Activated T-cell treated with anti-CD3 and anti-CD28 coated beads, Interleukin-2, amount 50 U/mL, for 48 hours (primary cell): ENCODE results near the gene CRAMP1.

Experiments
- DNase-seq, 2 experiments: peaks; one replicate each; pipeline ENCODE4 v3.0.0-alpha.2; 2020

Gene CRAMP1

DNA sequence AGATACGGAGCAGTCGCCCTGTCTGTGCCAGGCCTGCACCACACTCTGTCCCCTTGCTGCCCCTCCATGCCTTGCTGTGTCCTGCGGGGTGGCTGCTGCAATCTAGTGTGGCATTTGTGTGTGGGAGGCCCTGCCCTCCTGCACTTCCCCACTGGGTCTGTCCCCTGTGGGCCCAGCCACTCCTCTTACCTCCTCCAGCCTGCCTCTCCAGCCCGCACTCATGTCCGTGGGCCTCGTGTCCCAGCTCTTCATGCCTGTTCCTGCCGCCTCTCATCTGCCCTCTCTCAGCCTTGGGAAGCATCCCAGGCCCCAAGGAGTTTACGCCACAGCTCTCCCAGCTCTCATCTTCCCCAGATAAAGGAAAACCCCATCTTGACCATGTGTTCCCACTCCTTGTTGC is 26.6 kb downstream of the CRAMP1 start:
- DNase-seq: no peak

DNA sequence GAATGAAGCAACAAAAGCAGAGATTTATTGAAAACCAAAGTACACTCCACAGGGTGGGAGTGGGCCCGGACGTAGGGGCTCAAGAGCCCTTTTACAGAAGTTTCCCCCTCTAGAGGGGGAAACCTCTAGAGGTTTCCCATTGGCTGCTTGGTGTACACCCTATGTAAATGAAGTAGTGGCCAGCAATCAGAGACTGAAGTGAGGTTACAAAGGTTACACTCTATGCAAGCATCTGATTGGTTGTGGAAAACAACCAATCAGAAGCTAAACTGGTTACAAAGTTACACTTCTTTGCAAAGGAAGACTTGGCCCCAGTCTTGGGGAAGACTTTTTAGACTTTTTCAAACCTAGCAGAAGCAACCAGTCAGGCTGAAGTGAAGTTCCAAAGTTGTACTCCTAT is 27.1 kb downstream of the CRAMP1 start:
- DNase-seq: no peak

DNA sequence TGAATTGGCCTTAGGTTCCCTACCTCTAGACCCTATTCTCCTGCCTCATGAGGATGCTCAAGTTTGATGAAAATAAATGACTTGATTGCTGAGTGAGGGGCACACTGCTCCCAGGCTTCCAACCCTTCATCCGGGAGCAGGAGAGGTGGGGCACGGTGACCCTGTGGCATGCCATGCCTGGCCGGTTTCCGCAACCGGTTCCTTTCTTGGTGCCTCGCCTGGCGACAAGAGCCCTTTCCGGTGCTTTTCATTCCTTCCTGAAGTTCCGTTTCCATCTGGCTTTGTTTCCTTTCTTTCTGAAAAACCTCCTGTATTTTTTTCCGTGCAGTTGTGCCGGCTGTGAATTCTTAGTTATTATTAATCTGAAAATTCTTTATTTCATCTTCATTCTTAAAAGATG is 27.7 kb downstream of the CRAMP1 start:
- no peak for DNase-seq

DNA sequence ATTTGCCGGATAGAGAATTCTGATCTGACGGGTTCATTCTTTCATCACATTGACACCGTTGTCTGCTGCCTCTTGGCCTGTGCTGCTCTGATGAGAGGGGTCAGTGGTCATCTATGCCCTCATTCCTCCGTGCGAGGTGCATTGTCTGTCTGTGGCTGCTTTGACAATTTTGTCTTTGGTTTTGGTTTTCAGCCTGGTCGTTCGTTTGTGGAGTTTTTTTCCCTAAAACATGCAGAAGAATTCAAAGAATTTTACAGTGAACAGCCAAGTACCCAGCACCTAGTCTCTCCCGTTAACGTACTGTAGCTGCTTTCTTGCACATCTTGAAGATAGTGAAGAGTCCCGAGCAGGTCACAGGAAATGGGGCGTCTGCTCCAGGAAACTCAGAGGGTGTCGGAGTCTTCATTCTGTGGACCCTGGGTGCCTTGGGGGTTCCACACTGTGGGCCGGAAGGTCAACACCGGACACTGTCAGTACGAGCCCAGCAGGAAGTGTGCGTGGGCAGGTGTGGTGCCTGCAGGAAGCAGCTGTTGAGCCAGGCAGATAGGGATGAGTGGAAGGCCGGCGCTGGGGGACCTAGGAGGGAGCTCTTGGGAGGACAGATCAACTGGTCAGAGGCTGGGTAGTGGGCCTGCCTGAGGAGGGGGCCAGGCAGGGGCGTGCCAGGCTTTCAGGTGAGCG is 28.2 kb downstream of the CRAMP1 start:
- DNase-seq: no peak

DNA sequence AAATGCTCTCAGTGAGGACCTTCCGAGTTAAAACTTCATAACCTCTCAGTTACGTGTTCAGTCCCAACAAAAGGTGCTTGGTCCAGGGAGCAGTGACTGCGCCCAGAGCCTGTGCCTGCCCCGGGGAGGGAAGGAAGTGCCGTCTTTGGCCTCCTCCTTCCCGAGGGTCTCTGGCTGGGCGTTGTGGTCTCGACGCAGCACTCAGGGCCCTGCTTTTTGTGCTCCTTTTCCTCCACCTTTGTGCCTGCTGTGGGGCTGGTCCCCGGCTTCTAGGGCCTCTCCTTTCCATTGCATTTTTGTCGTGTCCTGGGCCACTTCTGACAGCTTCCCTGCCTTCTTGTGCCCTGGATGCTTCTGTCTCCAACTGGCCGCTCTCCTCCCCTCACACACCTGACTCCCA is 29.1 kb downstream of the CRAMP1 start:
- no peak for DNase-seq

DNA sequence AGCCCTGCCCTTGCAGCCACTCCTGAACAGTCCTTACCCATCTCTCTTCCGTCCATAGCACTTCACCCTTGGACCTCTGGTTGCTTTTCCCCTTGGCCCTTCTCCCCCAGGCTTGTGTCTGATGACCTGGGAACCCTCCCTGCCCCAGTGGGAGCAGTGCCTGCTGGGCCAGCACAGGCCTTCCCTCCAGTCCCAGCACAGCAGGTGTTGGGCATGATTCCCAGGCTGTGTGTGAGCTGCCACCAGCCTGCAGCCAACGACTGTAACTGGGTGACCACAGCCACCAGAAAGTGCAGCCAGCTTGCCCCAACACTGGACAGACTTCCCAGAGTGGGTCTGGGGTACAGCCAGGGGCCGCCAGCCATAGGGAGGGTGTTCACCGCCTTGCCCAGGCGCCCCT is 30.0 kb downstream of the CRAMP1 start:
- no peak for DNase-seq

DNA sequence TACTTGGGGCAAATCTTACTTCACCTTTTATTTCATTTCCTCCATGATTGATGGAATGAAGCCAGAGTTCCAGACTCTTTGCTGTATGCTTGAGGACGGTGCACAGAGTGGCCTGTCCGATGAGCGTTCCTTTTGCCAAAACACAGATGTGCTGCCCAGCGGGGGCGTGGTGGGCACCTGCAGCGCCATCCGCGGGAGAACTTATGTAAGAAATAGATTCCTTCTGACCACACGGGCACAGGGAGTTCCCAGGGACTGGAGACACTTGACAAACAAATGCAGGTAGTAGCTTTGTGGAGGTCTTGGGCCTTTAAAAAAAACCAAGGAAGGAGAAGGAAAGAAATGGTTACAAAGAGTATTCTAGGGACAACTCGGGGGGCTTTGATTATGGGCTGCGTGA is 30.6 kb downstream of the CRAMP1 start:
- DNase-seq: no peak

DNA sequence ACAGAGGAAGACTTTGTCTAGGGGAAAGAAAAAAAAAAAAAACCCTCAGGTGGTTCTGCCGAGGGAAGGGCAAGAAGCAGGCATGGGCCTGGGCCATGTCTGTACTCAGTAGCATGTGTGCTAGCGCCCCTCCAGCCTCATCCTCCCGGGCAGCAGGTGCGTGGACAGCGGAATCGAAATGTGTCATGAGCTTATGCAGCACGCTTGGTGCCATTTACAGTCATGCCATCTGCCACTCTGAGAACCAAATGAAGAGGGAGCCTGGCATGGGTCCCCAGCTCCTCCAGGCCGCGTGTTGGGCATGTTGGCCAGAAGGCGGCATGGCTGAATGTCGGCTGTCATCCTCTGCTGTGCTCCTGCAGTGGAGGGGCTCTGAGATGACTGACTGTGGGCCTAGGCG is 31.4 kb downstream of the CRAMP1 start:
- no peak for DNase-seq

DNA sequence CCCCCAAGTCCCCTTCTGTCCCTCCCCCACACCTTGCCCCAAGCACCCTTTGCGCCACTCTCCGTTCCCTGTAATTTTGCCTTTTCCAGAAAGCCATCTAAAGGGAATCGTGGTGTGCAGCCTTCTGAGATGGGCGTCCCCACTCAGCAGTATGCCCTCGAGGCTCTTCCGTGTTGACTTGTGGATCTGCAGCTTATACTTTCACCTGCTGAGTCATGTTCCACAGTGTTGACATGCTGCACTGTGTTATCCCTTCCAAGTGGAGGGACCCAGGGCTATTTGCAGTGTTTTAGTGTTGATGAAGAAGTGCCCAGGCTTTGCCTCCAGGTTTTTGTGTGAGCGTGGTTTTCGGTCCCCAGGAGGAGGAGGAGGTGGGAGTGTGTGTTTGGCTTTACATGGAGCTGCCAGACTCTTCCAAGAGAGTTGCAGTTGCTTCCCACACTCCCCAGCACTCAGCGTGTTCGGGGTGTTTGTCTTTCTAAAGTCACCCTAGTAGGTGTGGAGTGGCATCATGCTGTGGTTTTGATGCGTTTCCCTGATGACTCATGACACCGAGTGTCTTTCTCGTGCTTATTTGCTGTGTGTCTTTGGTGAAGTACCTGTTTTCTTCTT is 33.9 kb downstream of the CRAMP1 start:
- peak; percentile 49 to 50 for DNase-seq

DNA sequence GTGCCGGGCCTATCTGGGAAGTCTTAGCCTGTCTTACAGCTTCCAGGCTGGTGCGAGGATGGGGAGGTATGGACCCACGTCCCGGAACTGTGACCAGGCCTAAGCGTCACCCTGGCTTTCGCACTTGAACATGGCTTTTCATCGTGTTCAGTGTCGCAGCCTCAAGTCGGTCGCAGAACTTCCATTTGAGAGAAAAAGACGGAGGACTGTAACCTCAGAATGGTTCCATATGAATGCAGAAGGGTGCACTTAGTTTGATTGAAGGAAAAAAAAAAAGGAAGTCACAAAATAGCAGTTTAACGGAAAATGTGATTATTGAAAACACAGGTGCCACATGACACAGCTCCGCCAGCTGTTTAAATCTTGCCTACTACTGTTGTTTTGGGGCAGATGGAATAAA is 35.7 kb downstream of the CRAMP1 start:
- no peak for DNase-seq

DNA sequence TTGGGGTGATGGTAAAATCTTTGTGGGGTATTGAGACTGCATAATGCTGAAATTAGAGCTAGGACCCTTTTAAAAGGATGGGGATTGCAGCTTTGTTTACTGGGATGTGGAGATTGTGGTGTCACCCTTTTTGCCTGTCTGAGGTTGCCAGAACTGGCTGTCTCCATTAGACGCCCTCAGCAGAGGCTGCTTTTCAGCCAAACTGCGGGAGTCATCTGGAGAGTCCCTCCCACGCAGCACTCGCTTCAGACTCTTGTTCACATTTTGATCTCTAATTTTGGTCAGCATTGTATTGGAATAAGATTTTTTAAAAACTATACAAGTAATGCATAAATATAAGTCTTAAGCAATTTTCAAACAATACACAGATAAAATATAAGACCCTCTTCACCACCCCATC is 38.0 kb downstream of the CRAMP1 start:
- no peak for DNase-seq

DNA sequence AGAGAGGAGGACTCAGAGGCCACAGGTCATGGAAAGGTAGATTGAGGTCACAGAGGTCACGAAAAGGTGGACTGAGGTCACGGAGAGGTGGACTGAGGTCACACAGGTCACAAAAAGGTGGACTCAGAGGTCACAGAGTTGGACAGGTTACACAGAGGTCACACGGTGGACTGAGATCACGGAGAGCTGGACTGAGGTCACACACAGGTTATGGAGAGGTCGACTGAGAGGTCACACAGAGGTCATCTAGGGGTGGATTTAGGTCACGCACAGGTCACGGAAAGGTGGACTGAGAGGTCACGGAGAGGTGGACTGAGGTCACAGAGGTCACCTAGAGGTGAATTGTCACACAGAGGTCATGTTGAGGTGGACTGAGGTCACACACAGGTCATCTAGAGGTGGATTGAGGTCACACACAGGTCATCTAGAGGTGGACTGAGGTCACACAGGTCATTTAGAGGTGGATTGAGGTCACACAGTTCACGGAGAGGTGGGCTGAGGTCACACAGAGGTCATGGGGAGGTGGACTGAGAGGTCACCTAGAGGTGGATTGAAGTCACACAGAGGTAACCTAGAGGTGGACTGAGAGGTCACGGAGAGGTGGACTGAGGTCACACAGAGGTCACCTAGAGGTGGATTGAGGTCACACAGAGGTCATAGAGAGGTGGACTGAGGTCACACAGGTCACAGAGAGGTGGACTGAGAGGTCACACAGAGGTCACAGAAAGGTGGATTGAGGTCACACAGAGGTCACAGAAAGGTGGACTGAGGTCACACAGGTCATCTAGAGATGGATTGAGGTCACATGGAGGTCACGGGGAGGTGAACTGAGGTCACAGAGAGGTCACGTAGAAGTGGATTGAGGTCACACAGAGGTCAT is 39.2 kb downstream of the CRAMP1 start:
- no peak for DNase-seq

DNA sequence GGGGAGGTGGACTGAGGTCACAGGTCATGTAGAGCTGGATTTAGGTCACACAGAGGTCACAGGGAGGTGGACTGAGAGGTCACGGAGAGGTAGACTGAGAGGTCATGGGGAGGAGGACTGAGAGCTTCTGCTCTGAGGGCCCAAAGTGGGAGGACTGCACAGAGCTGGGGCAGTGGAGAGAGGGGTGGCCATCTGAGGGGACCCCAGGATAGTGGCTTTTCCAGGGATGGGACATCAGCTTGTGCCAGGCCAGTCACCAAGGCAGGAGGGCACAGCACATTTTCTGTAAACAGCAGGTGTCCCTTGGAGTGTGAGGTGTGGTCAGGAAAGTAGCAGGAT is 39.8 kb downstream of the CRAMP1 start:
- DNase-seq: no peak

DNA sequence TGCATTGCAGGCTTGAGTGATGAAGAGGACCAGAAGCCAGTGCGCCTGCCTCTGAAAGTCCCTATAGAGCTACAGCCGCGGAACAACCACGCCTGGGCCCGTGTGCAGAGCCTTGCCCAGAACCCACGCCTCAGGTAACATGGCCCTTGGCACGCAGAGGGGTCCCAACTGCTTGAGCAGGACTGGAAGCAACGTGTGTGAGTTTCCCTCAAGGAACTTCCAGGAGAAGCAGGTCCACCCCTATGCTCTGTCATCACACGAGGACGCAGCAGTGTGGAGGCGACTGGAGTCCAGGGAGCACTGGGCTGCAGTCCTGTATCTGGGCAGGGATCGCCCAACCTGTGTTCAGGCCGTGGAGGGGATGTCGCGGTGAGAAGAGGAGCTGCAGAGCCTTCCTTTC is 40.9 kb downstream of the CRAMP1 start:
- no peak for DNase-seq

DNA sequence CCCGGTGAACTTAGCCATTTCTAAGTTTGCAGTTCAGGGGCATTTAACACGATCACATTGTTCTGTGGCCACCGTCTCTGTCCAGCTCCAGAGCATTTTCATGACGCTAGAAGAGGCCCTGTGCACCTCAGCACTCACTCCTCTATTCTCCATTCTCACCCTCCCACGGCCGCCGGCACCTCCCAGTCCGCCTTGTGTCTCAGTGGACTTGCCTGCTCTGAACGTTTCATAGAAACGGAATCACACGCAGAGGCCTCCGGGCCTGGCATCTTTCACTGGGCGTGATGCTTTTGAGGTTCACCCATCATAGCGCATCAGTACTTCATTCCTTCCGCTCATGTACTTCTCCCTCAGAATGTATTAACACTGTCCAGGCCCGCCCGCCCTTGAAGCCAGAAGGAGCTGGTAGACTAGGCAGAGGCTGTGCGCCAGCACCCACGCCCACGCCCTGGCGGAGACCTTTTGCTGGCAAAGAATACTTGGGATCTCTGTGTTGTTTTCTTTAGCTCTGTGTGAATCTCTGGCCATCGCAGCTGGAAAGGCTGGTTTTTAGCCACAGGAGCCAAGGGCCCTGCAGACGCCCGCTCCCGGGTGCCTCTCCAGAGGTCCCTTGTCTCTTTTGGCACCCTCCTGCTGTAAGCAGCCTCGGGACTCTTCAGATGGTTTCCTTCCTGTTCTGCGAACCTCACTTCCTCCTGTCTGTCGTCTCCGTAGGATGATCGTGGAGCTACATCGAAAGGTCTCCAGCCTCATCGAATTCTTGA is 42.5 kb downstream of the CRAMP1 start:
- DNase-seq: no peak

DNA sequence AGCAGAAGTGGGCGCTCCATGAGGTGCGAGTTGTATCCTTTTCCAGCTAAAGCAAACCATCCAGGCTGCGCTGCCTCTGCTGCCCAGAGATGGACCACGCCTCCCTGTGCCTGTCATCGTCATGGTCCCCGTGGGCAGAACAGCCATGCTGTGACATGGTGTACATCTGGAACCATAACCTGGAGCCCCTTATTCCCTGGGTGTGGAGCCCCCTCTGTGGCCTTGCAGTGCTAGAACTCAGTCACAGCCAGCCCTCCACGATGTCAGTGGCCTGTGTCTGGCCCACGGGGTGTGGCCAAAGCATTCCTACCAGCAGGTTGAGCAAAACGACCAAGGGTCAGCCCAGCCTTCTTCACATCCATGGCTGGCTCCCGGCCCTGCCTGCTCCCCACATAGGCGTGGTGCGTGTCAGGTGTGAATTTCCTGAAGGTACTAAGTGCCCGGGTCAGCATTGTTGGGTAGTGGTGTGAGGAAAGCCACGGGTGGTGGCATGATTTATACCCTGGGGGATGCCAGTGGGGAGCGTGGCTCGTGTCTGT is 43.2 kb downstream of the CRAMP1 start:
- DNase-seq: no peak

DNA sequence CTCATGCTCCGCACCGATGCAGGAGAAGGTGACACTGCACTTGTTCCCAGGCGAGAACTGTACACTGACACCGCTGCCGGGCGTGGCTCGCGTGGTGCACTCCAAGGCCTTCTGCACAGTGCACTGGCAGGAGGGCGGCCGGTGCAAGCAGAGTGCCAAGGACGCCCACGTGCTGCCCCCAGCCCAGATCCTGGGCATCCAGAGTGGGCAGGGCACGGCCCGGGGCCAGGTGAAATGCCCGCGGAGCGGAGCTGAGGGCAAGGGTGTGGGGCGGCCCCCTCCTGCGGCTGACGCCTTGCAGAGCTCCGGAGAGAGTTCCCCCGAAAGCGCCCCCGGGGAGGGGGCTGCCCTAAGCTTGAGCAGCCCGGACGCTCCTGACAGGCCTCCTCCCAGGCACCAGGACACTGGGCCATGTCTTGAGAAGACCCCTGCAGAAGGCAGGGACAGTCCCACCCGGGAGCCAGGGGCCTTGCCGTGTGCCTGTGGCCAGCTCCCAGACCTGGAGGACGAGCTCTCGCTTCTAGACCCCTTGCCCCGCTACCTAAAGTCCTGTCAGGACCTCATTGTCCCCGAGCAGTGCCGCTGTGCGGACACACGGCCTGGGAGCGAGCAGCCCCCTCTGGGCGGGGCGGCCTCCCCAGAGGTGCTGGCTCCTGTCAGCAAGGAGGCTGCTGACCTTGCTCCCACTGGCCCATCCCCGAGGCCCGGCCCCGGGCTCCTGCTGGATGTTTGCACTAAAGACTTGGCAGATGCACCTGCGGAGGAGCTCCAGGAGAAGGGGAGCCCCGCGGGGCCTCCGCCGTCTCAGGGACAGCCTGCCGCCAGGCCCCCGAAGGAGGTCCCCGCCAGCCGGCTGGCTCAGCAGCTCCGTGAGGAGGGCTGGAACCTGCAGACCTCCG is 44.0 kb downstream of the CRAMP1 start:
- no peak for DNase-seq

DNA sequence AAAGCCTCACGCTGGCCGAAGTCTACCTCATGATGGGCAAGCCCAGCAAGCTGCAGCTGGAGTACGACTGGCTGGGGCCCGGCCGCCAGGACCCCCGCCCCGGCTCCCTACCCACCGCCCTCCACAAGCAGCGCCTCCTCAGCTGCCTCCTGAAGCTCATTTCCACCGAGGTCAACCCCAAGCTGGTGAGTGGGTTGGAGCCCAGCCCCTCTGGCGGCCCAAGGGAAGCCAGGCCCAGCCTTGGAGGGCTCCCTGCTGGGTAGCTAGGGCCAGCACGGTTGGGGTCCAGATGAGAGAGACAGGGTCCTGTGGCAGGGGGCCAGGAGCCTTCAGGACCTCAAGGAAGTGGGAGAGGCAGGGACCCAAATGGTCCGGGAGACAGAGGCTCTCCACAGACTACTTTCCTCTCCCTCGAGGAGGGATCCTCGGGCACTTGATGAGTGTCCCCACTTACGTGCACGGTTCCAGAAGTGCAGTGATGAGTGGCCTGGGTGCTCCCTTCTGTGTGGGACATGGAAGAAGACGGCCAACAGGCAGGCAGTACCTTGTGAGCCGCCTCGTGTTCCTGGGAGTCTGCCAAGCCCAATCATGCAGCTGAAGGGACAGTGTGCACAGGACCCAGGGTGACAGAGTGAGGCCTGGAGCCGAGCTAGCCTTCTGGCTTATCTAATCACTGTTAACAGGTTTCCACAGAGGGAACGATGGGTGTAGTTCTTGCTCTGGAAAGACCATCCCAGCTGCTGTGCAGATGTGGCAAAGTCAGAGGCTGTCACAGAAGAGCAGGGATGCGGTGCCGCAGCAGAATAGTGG is 44.9 kb downstream of the CRAMP1 start:
- no peak for DNase-seq

DNA sequence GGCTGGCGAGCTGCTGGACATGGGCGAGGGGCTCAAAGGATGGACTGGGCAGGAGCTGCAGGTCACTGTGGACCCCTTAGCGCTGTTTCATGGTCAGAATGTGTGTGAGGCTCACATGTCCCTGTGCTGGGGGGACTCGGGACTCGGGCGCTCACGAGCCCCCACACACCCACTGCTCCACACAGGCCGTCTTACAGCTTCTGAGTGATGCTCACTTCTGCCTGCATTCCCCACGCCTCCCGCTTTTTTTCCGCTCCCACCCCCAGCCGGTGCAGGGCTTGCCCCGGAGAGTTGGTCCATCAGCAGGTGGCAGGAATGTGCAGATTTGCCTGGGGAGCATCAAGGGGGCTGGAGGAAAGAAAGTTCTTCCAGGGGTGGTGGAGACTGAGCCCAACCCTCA is 45.7 kb downstream of the CRAMP1 start:
- no peak for DNase-seq

DNA sequence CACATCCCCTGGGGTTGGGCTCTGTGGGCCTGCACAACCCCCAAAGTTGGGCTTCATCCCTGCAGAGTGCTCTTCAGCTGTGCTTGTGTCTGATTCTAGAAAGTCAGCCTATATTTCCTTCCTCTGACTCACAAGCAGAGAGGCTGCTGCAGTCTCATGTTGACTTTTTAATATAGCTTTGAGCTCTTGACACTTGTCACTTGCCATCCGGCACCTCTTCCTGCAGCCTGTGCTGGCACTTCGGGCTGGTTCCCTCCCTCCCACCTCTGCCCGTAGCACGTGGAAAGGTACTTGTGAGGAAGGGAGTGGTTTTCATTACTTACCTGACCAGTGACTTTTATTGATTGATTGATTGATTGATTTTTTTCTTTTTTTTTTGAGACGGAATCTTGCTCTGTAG is 46.9 kb downstream of the CRAMP1 start:
- no peak for DNase-seq

DNA sequence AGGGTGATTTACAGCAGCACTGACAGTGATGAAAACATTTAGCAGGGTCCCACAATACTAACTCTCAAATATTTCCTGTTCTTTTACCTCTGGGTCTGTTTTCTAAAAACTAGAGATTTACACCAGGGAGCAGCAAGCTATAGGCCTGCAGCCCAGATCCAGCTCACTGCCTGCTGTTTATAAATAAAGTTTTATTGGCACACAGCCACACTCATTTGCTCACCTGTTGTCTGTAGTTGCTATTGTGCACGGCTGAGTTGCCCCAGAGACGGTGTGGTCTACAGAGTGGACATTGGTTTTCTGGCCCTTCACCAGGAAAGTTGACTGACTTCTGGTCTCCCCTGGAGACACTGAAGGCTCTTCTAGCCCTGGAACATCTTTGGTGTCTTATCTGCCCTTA is 49.7 kb downstream of the CRAMP1 start:
- no peak for DNase-seq
